SU-DHL-6 (cell line): ENCODE measurements around the gene DUSP22.

Experiments used
- EZH2phosphoT487 ChIP-seq: fragments of 200-600 bp; sonication (generic), shearing (Covaris generic); conservative IDR thresholded peaks from 2 replicates; pipeline ENCODE4 v1.6.1; 2018; ENCODE audit warnings: mild to moderate bottlenecking, antibody characterized with exemption, low read length, moderate library complexity, mixed read lengths
- TF ChIP-seq, protein P1 (sequence below): fragments of 200-600 bp; sonication (generic); IDR thresholded peaks from one replicate; pipeline ENCODE4 v1.5.1; 2017; ENCODE audit warnings: antibody characterized with exemption, mild to moderate bottlenecking, low read length, moderate library complexity; ENCODE audit not compliant: insufficient read depth, poor library complexity, severe bottlenecking

DNA sequence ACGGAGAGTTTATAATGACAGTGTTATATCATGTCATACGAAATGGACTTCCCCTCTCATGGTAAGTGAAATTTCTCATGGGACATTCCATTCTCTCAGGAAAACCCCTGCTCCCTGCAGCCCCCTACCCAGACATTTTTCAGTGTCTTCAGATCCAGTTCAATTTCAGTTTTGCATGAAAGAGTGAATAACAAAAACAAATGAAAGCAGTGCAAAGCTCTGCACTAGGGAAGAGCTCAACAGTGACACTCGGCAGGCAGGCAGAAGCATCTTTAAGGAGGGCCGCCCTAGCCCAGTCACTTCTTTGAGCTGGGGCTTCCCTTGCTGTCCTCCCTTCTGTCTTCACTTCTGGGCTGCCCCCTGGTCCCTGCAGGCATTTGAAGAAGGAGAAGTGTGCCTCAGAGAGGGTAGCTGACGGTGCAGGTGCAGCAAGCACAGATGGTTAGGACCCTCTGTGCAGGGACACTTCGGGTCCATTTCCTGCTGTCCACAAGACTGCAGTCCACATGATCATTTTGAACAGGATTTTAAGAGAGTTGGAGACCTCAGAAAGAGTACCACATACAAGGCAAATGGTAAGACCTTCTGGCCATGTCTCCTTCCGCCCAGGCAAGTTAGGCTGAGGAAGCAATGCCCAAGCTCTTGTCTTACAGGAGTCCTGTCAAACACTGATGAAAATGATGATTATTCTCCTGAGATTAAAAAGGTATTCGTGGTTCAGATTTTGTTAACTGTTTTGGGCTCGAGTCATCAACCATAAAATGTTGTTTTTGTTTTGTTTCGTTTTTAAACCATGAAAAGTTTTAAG is 5.4 kb upstream of the DUSP22 start:
- TF ChIP-seq, protein P1, sequence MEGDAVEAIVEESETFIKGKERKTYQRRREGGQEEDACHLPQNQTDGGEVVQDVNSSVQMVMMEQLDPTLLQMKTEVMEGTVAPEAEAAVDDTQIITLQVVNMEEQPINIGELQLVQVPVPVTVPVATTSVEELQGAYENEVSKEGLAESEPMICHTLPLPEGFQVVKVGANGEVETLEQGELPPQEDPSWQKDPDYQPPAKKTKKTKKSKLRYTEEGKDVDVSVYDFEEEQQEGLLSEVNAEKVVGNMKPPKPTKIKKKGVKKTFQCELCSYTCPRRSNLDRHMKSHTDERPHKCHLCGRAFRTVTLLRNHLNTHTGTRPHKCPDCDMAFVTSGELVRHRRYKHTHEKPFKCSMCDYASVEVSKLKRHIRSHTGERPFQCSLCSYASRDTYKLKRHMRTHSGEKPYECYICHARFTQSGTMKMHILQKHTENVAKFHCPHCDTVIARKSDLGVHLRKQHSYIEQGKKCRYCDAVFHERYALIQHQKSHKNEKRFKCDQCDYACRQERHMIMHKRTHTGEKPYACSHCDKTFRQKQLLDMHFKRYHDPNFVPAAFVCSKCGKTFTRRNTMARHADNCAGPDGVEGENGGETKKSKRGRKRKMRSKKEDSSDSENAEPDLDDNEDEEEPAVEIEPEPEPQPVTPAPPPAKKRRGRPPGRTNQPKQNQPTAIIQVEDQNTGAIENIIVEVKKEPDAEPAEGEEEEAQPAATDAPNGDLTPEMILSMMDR: no peak
- no peak for TF ChIP-seq EZH2phosphoT487
